ENCODE measurements around the gene MYMK.

MYMK gene

GRCh38 chr9:133467101-133467500 is 57.7 kb downstream of the MYMK start:
- ChIA-PET CTCF (no interaction called here), POLR2A (no interaction called here)
- TF ChIP-seq ELF4 (IDR thresholded peaks at IDR 0.05) (no peak), LEF1 (IDR thresholded peaks at IDR 0.05; ENCODE audit: borderline replicate concordance) (no peak), L3MBTL2 (conservative IDR thresholded peaks at IDR 0.05) (no peak), CTBP1 (IDR thresholded peaks at IDR 0.05; ENCODE audit: borderline replicate concordance) (no peak), SUZ12 (IDR thresholded peaks at IDR 0.05) (no peak), TARDBP (IDR thresholded peaks at IDR 0.05) (no peak), HDGF (IDR thresholded peaks at IDR 0.05; ENCODE audit: borderline replicate concordance) (no peak), FOXA1 (IDR thresholded peaks at IDR 0.05) (no peak), BHLHE40 (IDR thresholded peaks at IDR 0.05; ENCODE audit: borderline replicate concordance) (no peak), ZNF384 (IDR thresholded peaks at IDR 0.05) (no peak), FOXM1 (IDR thresholded peaks at IDR 0.05; ENCODE audit: borderline replicate concordance) (no peak), FOXK2 (IDR thresholded peaks at IDR 0.05) (no peak), PKNOX1 (IDR thresholded peaks at IDR 0.05) (no peak), ARNT (IDR thresholded peaks at IDR 0.05) (no peak), SP1 (IDR thresholded peaks at IDR 0.05) (no peak), NFRKB (IDR thresholded peaks at IDR 0.05) (no peak)
- no peak for DNase-seq (ENCODE audit: extremely low spot score)

- DNase-seq (ENCODE audit: extremely low spot score): no peak
- TF ChIP-seq TARDBP (IDR thresholded peaks at IDR 0.05): no peak
- no peak for TF ChIP-seq BHLHE40 (IDR thresholded peaks at IDR 0.05; ENCODE audit: borderline replicate concordance)
- TF ChIP-seq SP1 (IDR thresholded peaks at IDR 0.05): no peak
- no peak for TF ChIP-seq ZNF384 (IDR thresholded peaks at IDR 0.05)
- TF ChIP-seq HDGF (IDR thresholded peaks at IDR 0.05; ENCODE audit: borderline replicate concordance): no peak
- TF ChIP-seq SUZ12 (IDR thresholded peaks at IDR 0.05): no peak
- TF ChIP-seq L3MBTL2 (conservative IDR thresholded peaks at IDR 0.05): no peak
- no peak for TF ChIP-seq FOXK2 (IDR thresholded peaks at IDR 0.05)
- TF ChIP-seq PKNOX1 (IDR thresholded peaks at IDR 0.05): no peak
- no peak for TF ChIP-seq NFRKB (IDR thresholded peaks at IDR 0.05)
- TF ChIP-seq ARNT (IDR thresholded peaks at IDR 0.05): no peak
- TF ChIP-seq FOXM1 (IDR thresholded peaks at IDR 0.05; ENCODE audit: borderline replicate concordance): no peak
- TF ChIP-seq ELF4 (IDR thresholded peaks at IDR 0.05): no peak
- TF ChIP-seq LEF1 (IDR thresholded peaks at IDR 0.05; ENCODE audit: borderline replicate concordance): no peak
- TF ChIP-seq CTBP1 (IDR thresholded peaks at IDR 0.05; ENCODE audit: borderline replicate concordance): no peak
- ChIA-PET CTCF (no interaction called here), POLR2A (no interaction called here)
Measured at GRCh38 chr9:133465984-133466383, 58.8 kb downstream of the MYMK start.

GRCh38 chr9:133464638-133465037 is 60.1 kb downstream of the MYMK start:
- DNase-seq (ENCODE audit: extremely low spot score): no peak
- TF ChIP-seq NFRKB (IDR thresholded peaks at IDR 0.05) (no peak), LEF1 (IDR thresholded peaks at IDR 0.05; ENCODE audit: borderline replicate concordance) (no peak)
- POLR2A ChIA-PET: interaction anchor here (1.0 kb wide), 1 partner anchor 14 kb away, joined by 3 read pairs; the partner anchor contains the start of gene SLC2A6
- CTCF ChIA-PET: no interaction called here

All from HEK293T (cell line).